K562 (cell line): ENCODE measurements around the gene ADK. TPM values are rescaled to one million over a fixed set of nuclear protein-coding genes. Genes with fewer than 3 reads are reported as not detected.

Source experiments
- ATAC-seq: fragments of 200-7000 bp; cut with Tn5 transposase; 3 replicates; pipeline ENCODE4 v1.9.1; 2020; ENCODE audit warnings: moderate library complexity
- BruUV-seq: library from RNA; stranded (reverse); fragments of 400-500 nt; replicated peaks from 2 replicates; lab custom pipeline; 2021; lab: Mats Ljungman, UMichigan
- CTCF ChIA-PET: fragments of 300-600 bp; formaldehyde crosslinking; extraction: SDS; loops from one replicate; lab custom pipeline; 2021; ENCODE audit warnings: low intra/inter-chr PET ratio; lab: Yijun Ruan, JAX
- POLR2A ChIA-PET: fragments of 300-600, 350-650 bp; sonication (Branson Sonifier 250); formaldehyde crosslinking; extraction: SDS; loops from one replicate; lab custom pipeline; 2021; ENCODE audit warnings: antibody characterized with exemption, inconsistent platforms; lab: Yijun Ruan, JAX
- DNase-seq, 4 experiments: peaks; one replicate each; pipeline versions ENCODE4 v3.0.0 to v3.0.0-alpha.2; 2011 to 2018; ENCODE audit warnings: low spot score in 3 of 4, mixed read lengths in 3 of 4; ENCODE audit errors: extremely low read depth in 1 of 4
- FAIRE-seq: peaks from 2 replicates; lab custom pipeline; 2011; peaks lifted over from hg19 to GRCh38; lab: Jason Lieb, UNC
- H2AFZ ChIP-seq: 2 replicates; pipeline ENCODE4 v1.6.0; 2011; ENCODE audit warnings: low read depth, low read length, control low read depth, inconsistent platforms
- H3K27ac ChIP-seq: fragments of 200-600 bp; 3 replicates; pipeline ENCODE4 v1.8.0; 2011; ENCODE audit warnings: low read depth, mild to moderate bottlenecking, control low read depth, inconsistent platforms, low read length, moderate library complexity, mixed read lengths; ENCODE audit errors: extremely low read depth
- H3K27me3 ChIP-seq, 2 experiments: fragments of 300-600 bp in 1 of 2; 2 replicates in 1 of 2; 3 replicates in 1 of 2; pipeline versions ENCODE4 v1.6.0 to v1.8.0; 2011; ENCODE audit warnings: inconsistent platforms in 2 of 2, low read length in 2 of 2, mild to moderate bottlenecking in 1 of 2, mixed read lengths in 1 of 2, moderate library complexity in 1 of 2; ENCODE audit not compliant: control insufficient read depth in 2 of 2, insufficient read depth in 2 of 2
- H3K36me3 ChIP-seq: fragments of 300-600 bp; 3 replicates; pipeline ENCODE4 v1.8.0; 2011; ENCODE audit warnings: mild to moderate bottlenecking, low read length, inconsistent platforms; ENCODE audit not compliant: control insufficient read depth, insufficient read depth
- H3K4me1 ChIP-seq, 2 experiments: fragments of 200-600 bp in 1 of 2; replicated peaks in 1 of 2; 2 replicates in 1 of 2; 3 replicates in 1 of 2; pipeline versions ENCODE4 v1.5.1 to v1.8.0; 2011; ENCODE audit warnings: inconsistent platforms in 2 of 2, low read length in 2 of 2, mild to moderate bottlenecking in 1 of 2, mixed read lengths in 1 of 2, moderate library complexity in 1 of 2; ENCODE audit not compliant: control insufficient read depth in 2 of 2, insufficient read depth in 2 of 2
- H3K4me2 ChIP-seq: 2 replicates; pipeline ENCODE4 v1.6.1; 2011; ENCODE audit warnings: low read length, control low read depth, inconsistent platforms, mixed read lengths; ENCODE audit not compliant: insufficient read depth
- H3K4me3 ChIP-seq: fragments of 200-600 bp; sonication (generic), shearing (Covaris generic); 2 replicates; pipeline ENCODE4 v1.5.1; 2016; ENCODE audit warnings: control low read depth, inconsistent platforms
- H3K79me2 ChIP-seq: fragments of 200-600 bp; 3 replicates; pipeline ENCODE4 v1.8.0; 2011; ENCODE audit warnings: low read length, inconsistent platforms; ENCODE audit not compliant: control insufficient read depth, insufficient read depth
- H3K9ac ChIP-seq, 2 experiments: 2 replicates each; pipeline versions ENCODE4 v1.6.0 to v1.6.1; 2011; ENCODE audit warnings: low read depth in 2 of 2, low read length in 2 of 2, control low read depth in 1 of 2, inconsistent platforms in 1 of 2, mild to moderate bottlenecking in 1 of 2, mixed read lengths in 1 of 2; ENCODE audit not compliant: insufficient read depth in 1 of 2
- H3K9me1 ChIP-seq: one replicate; pipeline ENCODE4 v1.6.0; 2011; ENCODE audit warnings: inconsistent platforms, mild to moderate bottlenecking, low read length, moderate library complexity; ENCODE audit not compliant: control insufficient read depth, insufficient read depth
- H3K9me3 ChIP-seq: replicated peaks from 2 replicates; pipeline ENCODE4 v1.5.1; 2011; ENCODE audit warnings: low read depth, low read length, inconsistent platforms; ENCODE audit not compliant: control insufficient read depth, insufficient read depth
- H4K20me1 ChIP-seq: replicated peaks from 2 replicates; pipeline ENCODE4 v1.6.1; 2011; ENCODE audit warnings: low read length, inconsistent platforms, mixed read lengths; ENCODE audit not compliant: control insufficient read depth, insufficient read depth
- ETV6 ChIP-seq, 3 experiments: fragments of 150-350 bp in 1 of 3; sonication (generic) in 1 of 3; formaldehyde crosslinking in 1 of 3; IDR thresholded peaks; 2 replicates each; pipeline versions ENCODE4 v1.6.1 to v1.8.0; 2014 to 2022; ENCODE audit warnings: borderline replicate concordance in 2 of 3, low read depth in 2 of 3, antibody characterized with exemption in 1 of 3, low read length in 1 of 3, mild to moderate bottlenecking in 1 of 3, missing genetic modification reagents in 1 of 3
- NCOA6 ChIP-seq: fragments of 450-650 bp; IDR thresholded peaks from 2 replicates; pipeline ENCODE4 v1.6.1; 2017; ENCODE audit warnings: mild to moderate bottlenecking
- RBM34 ChIP-seq: fragments of 200-400 bp; formaldehyde crosslinking; IDR thresholded peaks from 2 replicates; pipeline ENCODE4 v1.6.1; 2018; ENCODE audit warnings: low read length, borderline replicate concordance; ENCODE audit not compliant: insufficient read depth
- RUNX1 ChIP-seq: sonication (generic); IDR thresholded peaks from 2 replicates; pipeline ENCODE4 v1.6.1; 2016; ENCODE audit warnings: antibody characterized with exemption, low read depth
- SMAD3 ChIP-seq: fragments of 450-650 bp; formaldehyde crosslinking; conservative IDR thresholded peaks from 2 replicates; pipeline ENCODE4 v1.4.0; 2020; ENCODE audit warnings: mild to moderate bottlenecking
- SRSF7 ChIP-seq: fragments of 200-400 bp; formaldehyde crosslinking; optimal IDR thresholded peaks from 2 replicates; pipeline ENCODE3; 2017; ENCODE audit warnings: mild to moderate bottlenecking, low read depth, low read length
- ZNF232 ChIP-seq: sonication (generic); formaldehyde crosslinking; IDR thresholded peaks from 2 replicates; pipeline ENCODE4 v1.8.0; 2022; ENCODE audit warnings: mild to moderate bottlenecking, missing genetic modification reagents
- ZNF76 ChIP-seq: fragments of 250-450 bp; sonication (Bioruptor Pico); IDR thresholded peaks from 2 replicates; pipeline ENCODE4 v1.4.0; 2020; ENCODE audit warnings: mild to moderate bottlenecking, moderate library complexity, borderline replicate concordance
- WGBS: fragments of 100-300 bp; shearing (Covaris generic); methylation state at CpG from one replicate; pipeline ENCODE4 v1.1.6; 2016; ENCODE audit warnings: low coverage, mixed read lengths; ENCODE audit not compliant: insufficient coverage; ENCODE audit errors: missing lambda C conversion rate; 5-methylcytosine and 5-hydroxymethylcytosine counted together
- in situ Hi-C: fragments of 300-500 bp; cut with MboI; formaldehyde crosslinking; loops from 4 replicates; pipeline ENCODE4 v1.15.0; 2018; ENCODE audit warnings: inconsistent platforms, mixed read lengths
- intact Hi-C: fragments of 100-400 bp; cut with micrococcal nuclease; formaldehyde crosslinking; loops from 2 replicates; pipeline ENCODE4 v1.14.2; 2022
- polyA plus RNA-seq, 8 experiments: library from polyadenylated mRNA; depleted of rRNA in 4 of 8; stranded (reverse) in 5 of 8; unstranded in 3 of 8; fragments of >200 nt; fragmentation: Nextera tagmentation in 2 of 8; fragmentation: Illumina TruSeq in 1 of 8; extraction: Ambion mirVana in 2 of 8; extraction: Trizol in 1 of 8; gene quantifications; 2 replicates each; pipeline versions ENCODE4 v1.2.1 to v1.2.3, GENCODE V29; 2011 to 2014; ENCODE audit warnings: inconsistent platforms in 1 of 8, missing spikeins in 1 of 8
- total RNA-seq, 7 experiments: library from RNA; depleted of rRNA in 6 of 7; stranded (reverse); fragments of >200 nt in 6 of 7; fragmentation: Illumina TruSeq in 2 of 7; extraction: Trizol in 2 of 7; gene quantifications; 2 replicates each; pipeline versions ENCODE4 v1.2.1 to v1.2.3, GENCODE V29; 2011 to 2021; ENCODE audit warnings: low replicate concordance in 1 of 7

The ADK gene
- total and polyA plus RNA-seq, 9 of the 15 experiments (the other 6 are each of a cell fraction or from before 2014, with no cell fraction given) = 54.2 to 97.8 (median 73.6) TPM

- no peak for TF ChIP-seq RBM34
- H3K9me1 ChIP-seq = no peaks in the 10 kb centered on the region
- H4K20me1 ChIP-seq = no peaks in the 10 kb centered on the region
- no peaks in the 10 kb centered on the region for H3K9me3 ChIP-seq
- peak overlapping the region; percentile 37; the same call in 1 of the 3 replicates for H3K27ac ChIP-seq
- no peak overlapping the region for H2AFZ ChIP-seq
- H3K4me2 ChIP-seq = no peak overlapping the region
- intact Hi-C loops = loop anchor here (5.0 kb wide), 1 partner anchor 351 kb away; no protein-coding TSS in a partner anchor
- ChIA-PET CTCF (interaction anchor here (0.6 kb wide), 1 partner anchor 590 kb away, joined by 3 read pairs; no protein-coding TSS in a partner anchor), POLR2A (no interaction called here)
- no peak overlapping the region for H3K4me3 ChIP-seq
- no peaks in the 10 kb centered on the region for H3K27me3 ChIP-seq
- in situ Hi-C loops = loop anchor here (10.0 kb wide), 1 partner anchor 354 kb away; no protein-coding TSS in a partner anchor
- H3K36me3 ChIP-seq = peaks cover 16% of the 10 kb centered on the region; the same call in 2 of the 3 replicates
- no peak for FAIRE-seq
- H3K4me1 ChIP-seq = peaks cover 11 to 27% of the 10 kb centered on the region in 2 experiments
- H3K79me2 ChIP-seq = peaks cover 23% of the 10 kb centered on the region
- DNase-seq = no peak
- no peak overlapping the region for H3K9ac ChIP-seq
- no peak for ATAC-seq
- no TSS peak for BruUV-seq
- WGBS = 85% methylated on average over 2 of the region's 2 CpGs
These were observed 87.5 kb downstream of the ADK start for GRCh38 chr10:74238516-74238915.

- no TSS peak for BruUV-seq
- no peak for ATAC-seq
- no peak for TF ChIP-seq ETV6 (IDR thresholded peaks at IDR 0.05; ENCODE audit: borderline replicate concordance in 1 of 2, low read depth in 2 of 2, low read length in 1 of 2)
- no peak for TF ChIP-seq ETV6 (CRISPR knock-in tag; IDR thresholded peaks at IDR 0.05; ENCODE audit: borderline replicate concordance)
- no peak for TF ChIP-seq RUNX1
- no peak for TF ChIP-seq SMAD3 (CRISPR knock-in tag)
- no peak for TF ChIP-seq NCOA6
- TF ChIP-seq SRSF7 = no peak
- no peak for TF ChIP-seq ZNF76 (CRISPR knock-in tag)
- TF ChIP-seq ZNF232 (CRISPR knock-in tag) = no peak
- TF ChIP-seq, all 486 proteins: peak for 0
These were observed 92.0 kb downstream of the ADK start for GRCh38 chr10:74243067-74243466.

More at GRCh38 chr10:74243067-74243466, 92.0 kb downstream of the ADK start:
- H3K27me3 ChIP-seq = no peaks in the 10 kb centered on the region
- CTCF ChIA-PET = interaction anchor here (1.6 to 4.6 kb wide), 4 partner anchors 9 to 993 kb away, joined by 6 to 68 read pairs (median 40); partner anchors contain the start of gene COMTD1
- peaks cover 11 to 25% of the 10 kb centered on the region in 2 experiments; a peak in 4 of 5 replicates for H3K4me1 ChIP-seq
- H3K4me3 ChIP-seq = no peak overlapping the region
- H4K20me1 ChIP-seq = no peaks in the 10 kb centered on the region
- DNase-seq = no peak
- no peak for FAIRE-seq
- in situ Hi-C loops = loop anchor here (10.0 kb wide), 1 partner anchor 992 kb away; the partner anchor contains the start of gene COMTD1
- peaks cover 13% of the 10 kb centered on the region; the same call in 1 of the 3 replicates for H3K36me3 ChIP-seq
- peaks cover 16% of the 10 kb centered on the region for H3K79me2 ChIP-seq
- H3K9me3 ChIP-seq = no peaks in the 10 kb centered on the region
- no peak overlapping the region for H2AFZ ChIP-seq
- H3K9ac ChIP-seq = peak overlapping the region in 1 of 2 experiments; percentile 31; a peak in 1 of 4 replicates
- intact Hi-C loops = loop anchor here (5.0 kb wide), 3 partner anchors 779 to 994 kb away; partner anchors contain the start of gene COMTD1
- H3K4me2 ChIP-seq = no peak overlapping the region
- H3K27ac ChIP-seq = no peak overlapping the region
- POLR2A ChIA-PET = no interaction called here
- no peaks in the 10 kb centered on the region for H3K9me1 ChIP-seq
- 88% methylated on average over 10 of the region's 10 CpGs for WGBS
